H1 (cell line): ENCODE data around the gene ACER3. TPM values are rescaled to one million over a fixed set of nuclear protein-coding genes. Genes with fewer than 3 reads are reported as not detected.

Experiments
- ATF3 ChIP-seq: IDR thresholded peaks from 2 replicates; pipeline ENCODE4 v1.6.1; 2011; ENCODE audit warnings: low read depth, mild to moderate bottlenecking, low read length; ENCODE audit not compliant: insufficient read depth
- EGR1 ChIP-seq: IDR thresholded peaks from 2 replicates; pipeline ENCODE4 v1.6.1; 2011; ENCODE audit warnings: low read depth, low read length, borderline replicate concordance
- FOSL1 ChIP-seq: IDR thresholded peaks from 2 replicates; pipeline ENCODE4 v1.6.1; 2011; ENCODE audit warnings: mild to moderate bottlenecking, low read depth, low read length, moderate library complexity; ENCODE audit not compliant: insufficient read depth
- GTF2F1 ChIP-seq: IDR thresholded peaks from 2 replicates; pipeline ENCODE4 v1.6.1; 2012; ENCODE audit warnings: low read depth, low read length, improper control_type of control experiment, borderline replicate concordance
- RBBP5 ChIP-seq: IDR thresholded peaks from 2 replicates; pipeline ENCODE4 v1.7.1; 2012; ENCODE audit warnings: low read depth, mild to moderate bottlenecking, inconsistent platforms, low read length, moderate library complexity, borderline replicate concordance
- RFX5 ChIP-seq: IDR thresholded peaks from 2 replicates; pipeline ENCODE4 v1.6.1; 2011; ENCODE audit warnings: low read depth, low read length, improper control_type of control experiment, borderline replicate concordance
- SIRT6 ChIP-seq: IDR thresholded peaks from one replicate; pipeline ENCODE4 v1.7.1; 2012; ENCODE audit warnings: low read length, inconsistent platforms
- TAF1 ChIP-seq: IDR thresholded peaks from 2 replicates; pipeline ENCODE4 v1.6.1; 2011; ENCODE audit warnings: mild to moderate bottlenecking, low read depth, low read length
- TAF7 ChIP-seq: optimal IDR thresholded peaks from 2 replicates; pipeline ENCODE3; 2011; ENCODE audit warnings: low read depth, mild to moderate bottlenecking, inconsistent platforms, low read length, moderate library complexity, borderline replicate concordance
- polyA plus RNA-seq, 7 experiments: library from polyadenylated mRNA; depleted of rRNA in 3 of 7; stranded (reverse) in 5 of 7; unstranded in 2 of 7; fragments of >200 nt in 5 of 7; fragments of 200-250 nt in 2 of 7; gene quantifications; 1 replicate in 5 of 7; 2 replicates in 1 of 7; 4 replicates in 1 of 7; pipeline versions ENCODE4 v1.2.1 to v1.2.3, GENCODE V29; 2011 to 2013; ENCODE audit warnings: missing spikeins in 2 of 7, mixed read lengths in 2 of 7
- total RNA-seq: library from RNA; stranded (reverse); fragmentation: NEBNext Ultra II Directional; extraction: Animal tissue kit (Norgen Biotek cat#: 25700); gene quantifications from 2 replicates; pipeline ENCODE4 v1.2.1, GENCODE V29; 2021
- TF ChIP-seq, protein P1 (sequence below): IDR thresholded peaks from 2 replicates; pipeline ENCODE4 v1.6.1; 2012; ENCODE audit warnings: low read length, inconsistent platforms

The ACER3 gene
- total and polyA plus RNA-seq, 2 of the 8 experiments (the other 6 are each of a cell fraction or from before 2014, with no cell fraction given), result 5.7 to 16.2 TPM

GRCh38 chr11:76892306-76892705 lies 31.6 kb downstream of the ACER3 start (continued):
- TF ChIP-seq, protein P1, sequence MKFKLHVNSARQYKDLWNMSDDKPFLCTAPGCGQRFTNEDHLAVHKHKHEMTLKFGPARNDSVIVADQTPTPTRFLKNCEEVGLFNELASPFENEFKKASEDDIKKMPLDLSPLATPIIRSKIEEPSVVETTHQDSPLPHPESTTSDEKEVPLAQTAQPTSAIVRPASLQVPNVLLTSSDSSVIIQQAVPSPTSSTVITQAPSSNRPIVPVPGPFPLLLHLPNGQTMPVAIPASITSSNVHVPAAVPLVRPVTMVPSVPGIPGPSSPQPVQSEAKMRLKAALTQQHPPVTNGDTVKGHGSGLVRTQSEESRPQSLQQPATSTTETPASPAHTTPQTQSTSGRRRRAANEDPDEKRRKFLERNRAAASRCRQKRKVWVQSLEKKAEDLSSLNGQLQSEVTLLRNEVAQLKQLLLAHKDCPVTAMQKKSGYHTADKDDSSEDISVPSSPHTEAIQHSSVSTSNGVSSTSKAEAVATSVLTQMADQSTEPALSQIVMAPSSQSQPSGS, result no peak
- TF ChIP-seq RFX5 (no peak), TAF7 (no peak), TAF1 (no peak), EGR1 (no peak), GTF2F1 (no peak), FOSL1 (no peak), ATF3 (no peak), RBBP5 (no peak), SIRT6 (no peak)
